Gastrocnemius medialis (tissue), 4 donors: ENCODE data around the gene PCNX2. TPM values are rescaled to one million over a fixed set of nuclear protein-coding genes. Genes with fewer than 3 reads are reported as not detected.

Source experiments
- ATAC-seq, 2 donors: fragments of 150-250 bp; one replicate each; pipeline ENCODE4 v1.9.1; 2016
- DNase-seq, 2 donors: peaks; one replicate each; pipeline ENCODE4 v3.0.0-alpha.2; 2019
- H3K27ac ChIP-seq, 4 donors: fragments of 200-600 bp; sonication (generic); 1 replicate in 1 of 4; 2 replicates in 3 of 4; pipeline ENCODE4 v1.5.1; 2016 to 2018; ENCODE audit warnings: mild to moderate bottlenecking in 2 of 4, moderate library complexity in 1 of 4
- H3K27me3 ChIP-seq, 3 donors: fragments of 200-600 bp; sonication (generic) in 2 of 3; 1 replicate in 1 of 3; 2 replicates in 2 of 3; pipeline versions ENCODE4 v1.5.1 to v1.6.0; 2016 to 2019; ENCODE audit warnings: mild to moderate bottlenecking in 1 of 3, moderate library complexity in 1 of 3
- H3K36me3 ChIP-seq, 2 donors: fragments of 200-600 bp; sonication (generic) in 1 of 2; one replicate each; pipeline ENCODE4 v1.5.1; 2017 to 2018
- H3K4me1 ChIP-seq, 2 donors: fragments of 200-600 bp; sonication (generic) in 1 of 2; one replicate each; pipeline ENCODE4 v1.5.1; 2016 to 2017; ENCODE audit warnings: mild to moderate bottlenecking in 2 of 2
- H3K4me3 ChIP-seq, 4 donors: fragments of 200-600 bp; sonication (generic) in 3 of 4; 1 replicate in 1 of 4; 2 replicates in 3 of 4; pipeline ENCODE4 v1.5.1; 2016 to 2019; ENCODE audit warnings: mild to moderate bottlenecking in 2 of 4
- H3K9me3 ChIP-seq, 3 donors: fragments of 200-600 bp; sonication (generic) in 2 of 3; 1 replicate in 1 of 3; 2 replicates in 2 of 3; pipeline ENCODE4 v1.5.1; 2016 to 2019
- POLR2A ChIP-seq, 2 donors: fragments of 450-650 bp; IDR thresholded peaks; one replicate each; pipeline ENCODE4 v1.6.1; 2017; ENCODE audit warnings: antibody characterized with exemption in 2 of 2, mild to moderate bottlenecking in 2 of 2, moderate library complexity in 2 of 2
- in situ Hi-C, 4 donors: fragments of 200-750 bp; cut with MboI; loops; one replicate each; pipeline versions ENCODE4 v1.15.0 to v1.8.0; 2017; ENCODE audit warnings: low sequenced_read_pairs in 4 of 4
- intact Hi-C: fragments of 100-400 bp; cut with DNase I; formaldehyde crosslinking; loops from one replicate; pipeline ENCODE4 v1.15.1; 2023; ENCODE audit warnings: low total_unique reads
- total RNA-seq, 4 donors: library from RNA; depleted of rRNA; stranded (reverse); fragments of >200 nt; gene quantifications; one replicate each; pipeline versions ENCODE4 v1.1.0 to v1.2.3, GENCODE V29; 2016
- TF ChIP-seq, protein P1 (sequence below), 5 experiments: fragments of 450-650 bp in 3 of 5; fragments of 200-600 bp in 2 of 5; sonication (generic) in 2 of 5; IDR thresholded peaks in 4 of 5; conservative IDR thresholded peaks in 1 of 5; 1 replicate in 4 of 5; 2 replicates in 1 of 5; pipeline ENCODE4 v1.5.1; 2016 to 2019; ENCODE audit warnings: antibody characterized with exemption in 5 of 5, mild to moderate bottlenecking in 3 of 5, moderate library complexity in 3 of 5

Gene PCNX2
- total RNA-seq, 4 donors from 2014 or later: 0.34 to 5.6 (median 1.9) TPM

DNA sequence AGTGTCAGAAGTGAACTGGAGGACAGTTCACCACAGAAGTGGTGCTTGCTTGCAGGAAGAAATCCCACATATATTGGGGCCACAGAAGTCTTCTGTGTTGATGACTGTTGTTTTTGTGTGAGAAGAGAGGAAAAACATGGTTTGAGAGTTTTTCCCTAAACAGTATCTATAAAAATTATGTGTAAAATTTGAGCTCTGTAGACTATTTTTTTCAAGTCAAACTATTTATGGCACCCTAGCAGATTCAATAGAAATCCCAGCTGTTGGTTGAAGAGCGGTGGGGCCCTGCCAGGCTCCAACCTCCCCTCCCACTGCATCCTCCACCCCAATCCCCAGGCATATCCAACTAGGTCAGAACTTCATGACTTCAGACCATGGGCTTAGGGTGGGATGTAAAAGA lies 283.5 kb downstream of the PCNX2 start:
- no peak for DNase-seq
- H3K36me3 ChIP-seq: no peaks in the 10 kb centered on the region
- in situ Hi-C loops: no loop called here
- no peaks in the 10 kb centered on the region for H3K9me3 ChIP-seq
- H3K27me3 ChIP-seq: no peaks in the 10 kb centered on the region
- no peak for ATAC-seq
- no peaks in the 10 kb centered on the region for H3K4me1 ChIP-seq
- TF ChIP-seq, protein P1, sequence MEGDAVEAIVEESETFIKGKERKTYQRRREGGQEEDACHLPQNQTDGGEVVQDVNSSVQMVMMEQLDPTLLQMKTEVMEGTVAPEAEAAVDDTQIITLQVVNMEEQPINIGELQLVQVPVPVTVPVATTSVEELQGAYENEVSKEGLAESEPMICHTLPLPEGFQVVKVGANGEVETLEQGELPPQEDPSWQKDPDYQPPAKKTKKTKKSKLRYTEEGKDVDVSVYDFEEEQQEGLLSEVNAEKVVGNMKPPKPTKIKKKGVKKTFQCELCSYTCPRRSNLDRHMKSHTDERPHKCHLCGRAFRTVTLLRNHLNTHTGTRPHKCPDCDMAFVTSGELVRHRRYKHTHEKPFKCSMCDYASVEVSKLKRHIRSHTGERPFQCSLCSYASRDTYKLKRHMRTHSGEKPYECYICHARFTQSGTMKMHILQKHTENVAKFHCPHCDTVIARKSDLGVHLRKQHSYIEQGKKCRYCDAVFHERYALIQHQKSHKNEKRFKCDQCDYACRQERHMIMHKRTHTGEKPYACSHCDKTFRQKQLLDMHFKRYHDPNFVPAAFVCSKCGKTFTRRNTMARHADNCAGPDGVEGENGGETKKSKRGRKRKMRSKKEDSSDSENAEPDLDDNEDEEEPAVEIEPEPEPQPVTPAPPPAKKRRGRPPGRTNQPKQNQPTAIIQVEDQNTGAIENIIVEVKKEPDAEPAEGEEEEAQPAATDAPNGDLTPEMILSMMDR (IDR thresholded peaks at IDR 0.05 in 4 of 5, conservative IDR thresholded peaks at IDR 0.05 in 1 of 5): no peak
- no peak for TF ChIP-seq POLR2A (IDR thresholded peaks at IDR 0.05)
- no peak overlapping the region for H3K4me3 ChIP-seq
- no peak overlapping the region for H3K27ac ChIP-seq
- intact Hi-C loops: no loop called here

DNA sequence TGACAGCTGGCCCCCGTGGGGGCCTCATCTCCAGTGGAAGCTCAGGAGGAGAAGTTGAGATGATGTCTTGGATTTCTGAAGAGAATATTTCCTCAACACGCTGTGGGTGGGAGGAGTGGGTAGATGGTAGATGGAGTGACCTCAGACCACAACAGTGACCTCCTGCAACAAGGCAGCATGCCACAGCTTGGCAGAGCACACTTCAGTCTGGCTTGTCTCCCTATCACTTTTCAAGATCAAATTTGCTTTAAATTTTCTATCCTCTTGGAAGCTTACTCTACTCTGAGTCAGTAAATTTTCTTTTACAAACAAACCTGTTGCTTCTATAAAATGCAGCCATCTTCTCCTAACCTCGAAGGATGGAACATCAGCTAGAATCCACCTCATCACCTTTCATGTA lies 285.4 kb downstream of the PCNX2 start:
- DNase-seq (no peak), ATAC-seq (no peak)
- H3K4me3 ChIP-seq: no peak overlapping the region
- no peaks in the 10 kb centered on the region for H3K36me3 ChIP-seq
- no peak for TF ChIP-seq POLR2A (IDR thresholded peaks at IDR 0.05)
- TF ChIP-seq, protein P1 (IDR thresholded peaks at IDR 0.05 in 4 of 5, conservative IDR thresholded peaks at IDR 0.05 in 1 of 5): no peak
- H3K27ac ChIP-seq: no peak overlapping the region
- in situ Hi-C loops (no loop called here), intact Hi-C loops (no loop called here)
- H3K9me3 ChIP-seq: no peaks in the 10 kb centered on the region
- H3K4me1 ChIP-seq: no peaks in the 10 kb centered on the region
- H3K27me3 ChIP-seq: no peaks in the 10 kb centered on the region

DNA sequence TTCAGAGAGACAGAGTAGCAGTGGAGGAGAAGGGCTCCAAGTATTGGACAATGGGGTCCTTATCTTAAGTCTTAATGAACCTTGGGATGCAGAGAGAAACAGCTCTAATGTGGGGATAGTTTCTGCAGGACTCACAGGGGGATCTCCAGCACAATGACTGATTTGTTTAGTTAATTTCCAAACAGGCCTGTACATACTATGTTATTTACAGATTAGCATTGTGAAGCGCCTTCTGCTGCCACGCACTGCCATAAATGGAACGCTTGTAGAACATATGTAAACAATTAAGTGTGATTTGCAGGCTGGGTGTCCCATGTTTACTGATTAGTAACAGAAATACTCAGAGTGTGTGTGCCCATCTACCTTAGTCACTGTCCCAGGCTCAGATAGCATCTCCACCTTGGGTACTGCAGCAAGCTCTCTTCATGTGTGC lies 289.0 kb downstream of the PCNX2 start:
- DNase-seq (no peak), ATAC-seq (no peak)
- intact Hi-C loops (no loop called here), in situ Hi-C loops (no loop called here)
- TF ChIP-seq, protein P1 (IDR thresholded peaks at IDR 0.05 in 4 of 5, conservative IDR thresholded peaks at IDR 0.05 in 1 of 5): no peak
- TF ChIP-seq POLR2A (IDR thresholded peaks at IDR 0.05): no peak
- Histone ChIP-seq H3K4me1 (no peaks in the 10 kb centered on the region), H3K27me3 (no peaks in the 10 kb centered on the region), H3K27ac (no peak overlapping the region), H3K36me3 (no peaks in the 10 kb centered on the region), H3K9me3 (no peaks in the 10 kb centered on the region), H3K4me3 (no peak overlapping the region)

DNA sequence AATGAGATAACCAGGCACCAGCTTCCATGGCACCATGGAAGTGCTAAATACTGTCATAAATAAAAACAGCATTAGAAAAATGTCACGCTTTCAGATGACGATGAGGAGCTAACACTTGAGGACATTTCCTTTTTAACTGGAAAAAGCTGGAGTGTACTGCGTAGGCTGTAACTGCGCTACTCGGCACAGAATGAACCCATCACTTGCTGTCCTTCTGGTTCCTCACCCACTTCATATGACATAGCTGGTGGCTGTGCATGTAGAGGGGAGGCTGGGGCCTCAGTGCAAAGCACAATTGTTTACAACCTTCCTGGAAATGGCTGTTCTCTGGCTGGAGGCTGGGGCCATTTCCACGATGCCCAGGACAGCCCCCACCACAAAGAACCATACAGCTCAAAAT lies 289.4 kb downstream of the PCNX2 start:
- Histone ChIP-seq H3K27ac (no peak overlapping the region), H3K4me1 (no peaks in the 10 kb centered on the region), H3K27me3 (no peaks in the 10 kb centered on the region), H3K9me3 (no peaks in the 10 kb centered on the region), H3K4me3 (no peak overlapping the region), H3K36me3 (no peaks in the 10 kb centered on the region)
- DNase-seq (no peak), ATAC-seq (no peak)
- in situ Hi-C loops: no loop called here
- intact Hi-C loops: no loop called here
- TF ChIP-seq POLR2A (IDR thresholded peaks at IDR 0.05): no peak
- TF ChIP-seq, protein P1 (IDR thresholded peaks at IDR 0.05 in 4 of 5, conservative IDR thresholded peaks at IDR 0.05 in 1 of 5): no peak

DNA sequence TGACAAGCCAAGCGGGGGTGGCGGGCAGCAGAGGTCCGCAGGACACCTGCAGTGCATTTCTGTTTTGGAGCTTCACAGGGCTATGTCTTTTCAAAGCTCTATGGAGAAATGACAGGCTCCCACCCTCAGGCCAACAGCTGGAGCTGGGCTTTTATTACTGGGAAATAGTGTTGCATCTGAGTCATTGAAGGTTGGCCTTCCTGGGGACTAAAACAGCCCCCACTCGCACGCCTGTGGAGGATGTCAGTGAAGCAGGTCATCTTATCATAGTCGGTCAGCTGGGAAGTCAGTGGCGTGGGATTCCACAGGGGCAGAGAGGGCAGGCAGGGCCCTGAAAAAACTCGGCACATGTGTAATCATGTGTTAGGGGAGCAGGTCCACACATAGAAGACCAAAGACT lies 289.8 kb downstream of the PCNX2 start:
- no peak overlapping the region for H3K27ac ChIP-seq
- no peak overlapping the region for H3K4me3 ChIP-seq
- H3K36me3 ChIP-seq: no peaks in the 10 kb centered on the region
- intact Hi-C loops (no loop called here), in situ Hi-C loops (no loop called here)
- DNase-seq (no peak), ATAC-seq (no peak)
- TF ChIP-seq, protein P1 (IDR thresholded peaks at IDR 0.05 in 4 of 5, conservative IDR thresholded peaks at IDR 0.05 in 1 of 5): no peak
- TF ChIP-seq POLR2A (IDR thresholded peaks at IDR 0.05): no peak
- no peaks in the 10 kb centered on the region for H3K4me1 ChIP-seq
- H3K9me3 ChIP-seq: no peaks in the 10 kb centered on the region
- no peaks in the 10 kb centered on the region for H3K27me3 ChIP-seq
